Neural cell (in vitro differentiated cells): Measurements from ENCODE around the gene CAP2.

ENCODE experiments used
- CTCF ChIP-seq: fragments of 450-650 bp; IDR thresholded peaks from 2 replicates; pipeline ENCODE4 v1.5.1; 2014; ENCODE audit warnings: antibody characterized with exemption, mild to moderate bottlenecking, moderate library complexity; ENCODE audit not compliant: poor library complexity, severe bottlenecking
- POLR2AphosphoS5 ChIP-seq: IDR thresholded peaks from 2 replicates; pipeline ENCODE4 v1.6.1; 2012

- no peak for TF ChIP-seq POLR2AphosphoS5
- no peak for TF ChIP-seq CTCF
These were observed 23.4 kb downstream of the CAP2 start for GRCh38 chr6:17416806-17417205.
